ENCODE results near the gene PCDHGB1.
"Not testable (repeated sequence)": the region's sequence is repeated elsewhere in the genome, so short reads cannot be mapped to it uniquely, and the experiment has no call there.

Gene PCDHGB1

GRCh38 chr5:141383345-141383744 lies 33.4 kb downstream of the PCDHGB1 start:
- no peak for DNase-seq (ENCODE audit: low spot score)

GRCh38 chr5:141384471-141385267 lies 34.8 kb downstream of the PCDHGB1 start:
- no peak for DNase-seq (ENCODE audit: low spot score)

- peak; percentile 37 for DNase-seq (ENCODE audit: low spot score)
Measured at GRCh38 chr5:141387557-141388311, 37.8 kb downstream of the PCDHGB1 start, which contains the start of gene PCDHGB4. PCDHGB4 (plus strand) TSS chr5:141387698; CDS start chr5:141387885, 187 bp downstream.

- DNase-seq (ENCODE audit: low spot score): no peak
Measured at GRCh38 chr5:141388661-141389060, 38.8 kb downstream of the PCDHGB1 start.

DNA sequence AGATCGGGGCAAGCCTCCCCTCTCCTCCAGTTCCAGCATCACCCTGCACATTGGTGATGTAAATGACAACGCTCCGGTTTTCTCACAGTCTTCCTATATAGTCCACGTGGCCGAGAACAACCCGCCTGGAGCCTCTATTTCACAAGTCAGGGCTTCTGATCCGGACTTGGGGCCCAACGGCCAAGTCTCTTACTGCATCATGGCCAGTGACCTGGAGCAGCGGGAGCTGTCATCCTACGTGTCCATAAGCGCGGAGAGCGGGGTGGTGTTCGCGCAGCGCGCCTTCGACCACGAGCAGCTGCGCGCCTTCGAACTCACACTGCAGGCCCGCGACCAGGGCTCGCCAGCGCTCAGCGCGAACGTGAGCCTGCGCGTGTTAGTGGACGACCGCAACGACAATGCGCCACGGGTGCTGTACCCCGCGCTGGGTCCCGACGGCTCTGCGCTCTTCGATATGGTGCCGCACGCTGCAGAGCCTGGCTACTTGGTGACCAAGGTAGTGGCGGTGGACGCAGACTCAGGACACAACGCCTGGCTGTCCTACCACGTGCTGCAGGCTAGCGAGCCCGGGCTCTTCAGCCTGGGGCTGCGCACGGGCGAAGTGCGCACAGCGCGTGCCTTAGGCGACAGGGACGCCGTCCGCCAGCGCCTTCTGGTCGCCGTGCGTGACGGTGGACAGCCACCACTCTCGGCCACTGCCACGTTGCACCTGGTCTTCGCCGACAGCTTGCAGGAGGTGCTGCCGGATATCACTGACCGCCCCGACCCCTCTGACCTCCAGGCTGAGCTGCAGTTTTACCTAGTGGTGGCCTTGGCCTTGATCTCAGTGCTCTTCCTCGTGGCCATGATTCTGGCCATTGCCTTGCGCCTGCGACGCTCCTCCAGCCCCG lies 39.5 kb downstream of the PCDHGB1 start:
- DNase-seq (ENCODE audit: low spot score): no peak

DNA sequence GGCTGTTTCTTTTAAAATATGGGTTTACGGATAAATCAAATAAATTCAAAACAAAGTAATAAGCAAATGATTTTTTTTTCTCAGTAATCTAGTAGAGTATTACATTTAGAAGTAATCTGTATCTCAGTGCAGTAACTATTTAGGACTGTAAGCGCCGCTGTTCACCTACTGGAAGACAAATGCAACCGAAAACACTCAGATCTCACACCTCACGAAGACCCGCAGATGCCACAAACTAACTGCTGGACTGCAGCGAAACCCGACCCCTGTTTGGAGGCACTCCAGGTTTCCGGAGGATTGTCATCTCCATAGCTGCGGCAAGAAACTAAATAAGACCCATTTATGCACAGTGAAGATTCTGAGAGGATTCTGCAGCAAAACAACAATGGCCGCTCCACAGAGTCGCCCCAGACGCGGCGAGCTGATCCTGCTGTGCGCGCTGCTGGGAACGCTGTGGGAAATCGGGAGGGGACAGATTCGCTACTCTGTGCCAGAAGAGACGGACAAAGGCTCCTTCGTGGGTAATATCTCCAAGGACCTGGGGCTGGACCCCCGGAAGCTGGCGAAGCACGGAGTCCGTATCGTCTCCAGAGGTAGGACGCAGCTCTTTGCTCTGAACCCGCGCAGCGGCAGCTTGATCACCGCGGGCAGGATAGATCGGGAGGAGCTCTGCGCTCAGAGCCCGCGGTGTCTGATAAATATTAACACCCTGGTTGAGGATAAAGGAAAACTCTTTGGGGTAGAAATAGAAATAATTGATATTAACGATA lies 42.7 kb downstream of the PCDHGB1 start, which contains the start of gene PCDHGA8:
PCDHGA8 (plus strand) TSS at position 205 of the 770 bp plus-strand sequence; CDS start at position 386, 181 bp downstream.
- DNase-seq (ENCODE audit: low spot score): no peak

DNA sequence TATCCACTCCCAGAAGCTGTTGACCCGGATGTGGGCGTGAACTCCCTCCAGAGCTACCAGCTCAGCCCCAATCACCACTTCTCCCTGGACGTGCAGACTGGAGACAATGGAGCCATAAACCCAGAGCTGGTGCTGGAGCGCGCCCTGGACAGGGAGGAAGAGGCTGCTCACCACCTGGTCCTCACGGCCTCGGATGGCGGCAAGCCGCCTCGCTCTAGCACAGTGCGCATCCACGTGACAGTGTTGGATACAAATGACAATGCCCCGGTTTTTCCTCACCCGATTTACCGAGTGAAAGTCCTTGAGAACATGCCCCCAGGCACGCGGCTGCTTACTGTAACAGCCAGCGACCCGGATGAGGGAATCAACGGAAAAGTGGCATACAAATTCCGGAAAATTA lies 43.4 kb downstream of the PCDHGB1 start:
- DNase-seq (ENCODE audit: low spot score): no peak

DNA sequence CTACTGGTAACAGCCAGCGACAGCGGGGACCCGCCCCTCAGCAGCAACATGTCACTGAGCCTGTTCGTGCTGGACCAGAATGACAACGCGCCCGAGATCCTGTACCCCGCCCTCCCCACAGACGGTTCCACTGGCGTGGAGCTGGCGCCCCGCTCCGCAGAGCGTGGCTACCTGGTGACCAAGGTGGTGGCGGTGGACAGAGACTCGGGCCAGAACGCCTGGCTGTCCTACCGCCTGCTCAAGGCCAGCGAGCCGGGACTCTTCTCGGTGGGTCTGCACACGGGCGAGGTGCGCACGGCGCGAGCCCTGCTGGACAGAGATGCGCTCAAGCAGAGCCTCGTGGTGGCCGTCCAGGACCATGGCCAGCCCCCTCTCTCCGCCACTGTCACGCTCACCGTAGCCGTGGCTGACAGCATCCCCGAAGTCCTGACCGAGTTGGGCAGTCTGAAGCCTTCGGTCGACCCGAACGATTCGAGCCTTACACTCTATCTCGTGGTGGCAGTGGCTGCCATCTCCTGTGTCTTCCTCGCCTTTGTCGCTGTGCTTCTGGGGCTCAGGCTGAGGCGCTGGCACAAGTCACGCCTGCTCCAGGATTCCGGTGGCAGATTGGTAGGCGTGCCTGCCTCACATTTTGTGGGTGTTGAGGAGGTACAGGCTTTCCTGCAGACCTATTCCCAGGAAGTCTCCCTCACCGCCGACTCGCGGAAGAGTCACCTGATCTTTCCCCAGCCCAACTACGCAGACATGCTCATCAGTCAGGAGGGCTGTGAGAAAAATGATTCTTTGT lies 44.7 kb downstream of the PCDHGB1 start:
- DNase-seq (ENCODE audit: low spot score): not testable (repeated sequence)

DNA sequence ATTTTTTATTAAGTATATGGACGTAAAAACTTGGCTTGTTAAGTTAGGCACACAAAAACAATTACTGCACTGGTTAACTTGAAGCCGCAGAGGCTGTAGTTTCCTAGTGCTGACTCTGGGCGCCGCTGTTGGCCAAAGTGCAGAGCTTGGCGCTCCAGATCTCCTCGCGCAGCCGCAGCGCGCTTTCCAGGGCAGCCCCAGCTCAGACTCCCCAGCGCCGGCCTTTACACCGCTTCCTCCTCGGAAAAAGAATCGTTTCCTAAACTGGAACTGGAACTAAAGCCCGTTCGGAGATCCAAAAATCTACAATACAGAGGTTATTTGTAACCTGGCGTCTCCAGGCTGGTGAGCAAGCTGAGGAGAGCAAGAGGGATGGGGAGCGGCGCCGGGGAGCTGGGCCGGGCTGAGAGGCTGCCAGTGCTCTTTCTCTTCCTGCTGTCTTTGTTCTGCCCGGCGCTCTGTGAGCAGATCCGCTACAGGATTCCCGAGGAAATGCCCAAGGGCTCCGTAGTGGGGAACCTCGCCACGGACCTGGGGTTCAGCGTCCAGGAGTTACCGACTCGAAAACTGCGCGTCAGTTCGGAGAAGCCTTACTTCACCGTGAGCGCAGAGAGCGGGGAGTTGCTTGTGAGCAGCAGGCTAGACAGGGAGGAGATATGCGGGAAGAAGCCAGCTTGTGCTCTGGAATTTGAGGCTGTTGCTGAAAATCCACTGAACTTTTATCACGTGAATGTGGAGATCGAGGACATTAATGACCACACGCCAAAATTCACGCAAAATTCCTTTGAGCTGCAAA lies 48.1 kb downstream of the PCDHGB1 start, which contains the start of gene PCDHGB5:
PCDHGB5 (plus strand) TSS at position 192 of the 796 bp plus-strand sequence; CDS start at position 373, 181 bp downstream.
- DNase-seq (ENCODE audit: low spot score): not testable (repeated sequence)

- no peak for DNase-seq (ENCODE audit: low spot score)
Measured at GRCh38 chr5:141398608-141399007, 48.7 kb downstream of the PCDHGB1 start.

GRCh38 chr5:141399555-141400258 lies 49.8 kb downstream of the PCDHGB1 start:
- DNase-seq (ENCODE audit: low spot score): no peak

Measured in iPS-NIHi11 (cell line).